ENCODE results near the gene EXD3.

Gene EXD3

GRCh38 chr9:137278721-137279711 is 143.9 kb downstream of the EXD3 start:
- DNase-seq, result no peak

GRCh38 chr9:137278061-137278701 is 144.8 kb downstream of the EXD3 start:
- no peak for DNase-seq

GRCh38 chr9:137277329-137278041 is 145.5 kb downstream of the EXD3 start, which contains the start of gene TOR4A:
Gene TOR4A (plus strand): TSS chr9:137277726. CDS start chr9:137278690, 964 bp downstream.
- DNase-seq, result no peak

- DNase-seq, result no peak
Measured at GRCh38 chr9:137276473-137277328, 146.3 kb downstream of the EXD3 start.

GRCh38 chr9:137275588-137276472 is 147.1 kb downstream of the EXD3 start:
- DNase-seq, result no peak

- DNase-seq, result no peak
Measured at GRCh38 chr9:137275203-137275587, 147.8 kb downstream of the EXD3 start.

- DNase-seq, result peak; percentile 74
Measured at GRCh38 chr9:137273611-137274320, 149.2 kb downstream of the EXD3 start.

GRCh38 chr9:137273095-137273490 is 149.9 kb downstream of the EXD3 start:
- DNase-seq, result peak; percentile 25

- no peak for DNase-seq
Measured at GRCh38 chr9:137272241-137273094, 150.5 kb downstream of the EXD3 start.

GRCh38 chr9:137271696-137272076 is 151.3 kb downstream of the EXD3 start:
- no peak for DNase-seq

- DNase-seq, result no peak
Measured at GRCh38 chr9:137270929-137271695, 151.8 kb downstream of the EXD3 start.

GRCh38 chr9:137269231-137269772 is 153.7 kb downstream of the EXD3 start:
- no peak for DNase-seq

- DNase-seq, result no peak
Measured at GRCh38 chr9:137268538-137269201, 154.3 kb downstream of the EXD3 start.

GRCh38 chr9:137267933-137268355 is 155.0 kb downstream of the EXD3 start:
- no peak for DNase-seq

- DNase-seq, result no peak
Measured at GRCh38 chr9:137266585-137267453, 156.1 kb downstream of the EXD3 start.

- no peak for DNase-seq
Measured at GRCh38 chr9:137266162-137266527, 156.8 kb downstream of the EXD3 start.
